NCI-H187 (cell line): ENCODE data around the gene BTLA.
"Not testable (repeated sequence)": the region's sequence is repeated elsewhere in the genome, so short reads cannot be mapped to it uniquely, and the experiment has no call there.

Experiments used
- DNase-seq, 2 experiments: peaks; one replicate each; lab custom pipeline; 2025; lab: John Stamatoyannopoulos, UW

BTLA gene

DNA sequence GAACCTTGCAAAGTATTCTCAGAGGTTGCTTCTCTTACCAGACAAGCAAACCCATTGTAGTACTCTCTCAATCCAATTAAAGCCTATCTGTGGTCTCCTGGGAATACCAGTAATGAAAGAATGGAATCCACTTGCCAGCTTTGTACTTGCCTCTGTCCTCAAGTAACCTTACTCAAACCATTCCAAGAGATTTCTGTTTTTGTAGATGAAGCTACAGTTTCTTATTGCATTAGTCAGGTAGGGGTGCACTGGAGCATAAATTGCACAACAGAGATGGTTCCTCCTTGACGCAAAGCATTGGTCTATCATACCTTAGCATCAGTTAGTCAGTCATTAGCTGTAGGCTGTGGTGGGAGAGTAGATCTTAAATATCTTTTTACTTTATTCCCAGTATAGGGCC lies 52.9 kb downstream of the BTLA start:
- DNase-seq = peak in 1 of 2 experiments; percentile 9

- DNase-seq = no peak
Observed at GRCh38 chr3:112445839-112446238, 53.4 kb downstream of the BTLA start.

DNA sequence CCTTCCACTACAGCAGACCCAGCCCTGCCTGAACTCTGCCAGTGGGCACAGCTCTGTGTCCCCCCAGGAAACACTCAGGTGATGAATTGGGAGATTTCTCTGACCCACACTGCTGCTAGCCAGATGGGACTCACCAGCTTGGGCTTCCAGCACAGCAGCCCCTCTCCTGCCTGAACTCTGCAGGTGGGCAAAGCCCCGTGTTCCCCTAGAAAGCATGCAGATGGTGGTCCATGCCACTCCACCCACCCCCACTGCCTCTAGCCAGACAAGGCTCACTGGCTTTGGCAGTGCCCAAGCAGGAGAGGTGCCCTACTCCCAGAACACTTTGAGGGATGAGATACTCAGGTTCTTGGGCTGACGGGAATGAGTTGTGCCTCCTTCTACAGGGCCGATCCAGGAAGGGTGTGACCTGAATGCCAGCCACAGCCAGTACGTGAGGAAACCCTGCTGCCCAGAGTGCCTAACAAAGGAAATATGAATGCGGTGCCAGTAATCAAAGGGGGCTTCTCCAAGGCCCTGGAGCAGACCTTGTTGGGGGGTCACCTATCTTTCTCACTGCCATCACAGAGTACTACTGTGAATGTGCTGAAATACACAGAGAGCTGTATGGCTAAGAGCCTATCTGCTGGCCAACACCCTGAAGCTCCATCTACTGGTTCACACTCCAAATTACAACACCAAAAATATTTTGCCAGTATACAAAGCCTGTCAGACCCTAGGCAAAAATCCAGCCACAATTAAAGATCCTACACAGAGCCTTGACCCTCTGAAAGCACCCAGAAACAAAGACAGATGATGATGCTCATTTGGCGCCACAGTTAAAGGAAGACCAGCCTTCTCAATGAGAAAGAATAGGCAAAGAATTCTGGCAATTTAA lies 61.9 kb downstream of the BTLA start:
- no peak for DNase-seq

GRCh38 chr3:112429960-112430359 lies 69.3 kb downstream of the BTLA start:
- no peak for DNase-seq

GRCh38 chr3:112427123-112427522 lies 72.1 kb downstream of the BTLA start:
- no peak for DNase-seq

- DNase-seq = no peak
Observed at GRCh38 chr3:112425858-112426750, 73.2 kb downstream of the BTLA start.

GRCh38 chr3:112425382-112425781 lies 73.9 kb downstream of the BTLA start:
- DNase-seq = no peak

GRCh38 chr3:112424394-112424793 lies 74.9 kb downstream of the BTLA start:
- no peak for DNase-seq

GRCh38 chr3:112422921-112423320 lies 76.4 kb downstream of the BTLA start:
- not testable (repeated sequence) for DNase-seq

DNA sequence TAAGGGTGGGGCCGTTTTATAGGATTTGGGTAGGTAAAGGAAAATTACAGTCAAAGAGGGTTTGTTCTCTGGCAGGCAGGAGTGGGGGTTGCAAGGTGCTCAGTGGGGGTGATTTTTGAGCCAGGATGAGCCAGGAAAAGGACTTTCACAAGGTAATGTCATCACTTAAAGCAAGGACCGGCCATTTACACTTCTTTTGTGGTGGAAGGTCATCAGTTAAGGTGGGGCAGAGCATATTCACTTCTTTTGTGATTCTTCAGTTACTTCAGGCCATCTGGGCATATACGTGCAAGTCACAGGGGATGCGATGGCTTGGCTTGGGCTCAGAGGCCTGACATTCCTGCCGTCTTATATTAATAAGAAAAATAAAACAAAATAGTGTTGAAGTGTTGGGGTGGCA lies 80.7 kb downstream of the BTLA start:
- not testable (repeated sequence) for DNase-seq

GRCh38 chr3:112417696-112418318 lies 81.5 kb downstream of the BTLA start:
- DNase-seq = no peak

DNA sequence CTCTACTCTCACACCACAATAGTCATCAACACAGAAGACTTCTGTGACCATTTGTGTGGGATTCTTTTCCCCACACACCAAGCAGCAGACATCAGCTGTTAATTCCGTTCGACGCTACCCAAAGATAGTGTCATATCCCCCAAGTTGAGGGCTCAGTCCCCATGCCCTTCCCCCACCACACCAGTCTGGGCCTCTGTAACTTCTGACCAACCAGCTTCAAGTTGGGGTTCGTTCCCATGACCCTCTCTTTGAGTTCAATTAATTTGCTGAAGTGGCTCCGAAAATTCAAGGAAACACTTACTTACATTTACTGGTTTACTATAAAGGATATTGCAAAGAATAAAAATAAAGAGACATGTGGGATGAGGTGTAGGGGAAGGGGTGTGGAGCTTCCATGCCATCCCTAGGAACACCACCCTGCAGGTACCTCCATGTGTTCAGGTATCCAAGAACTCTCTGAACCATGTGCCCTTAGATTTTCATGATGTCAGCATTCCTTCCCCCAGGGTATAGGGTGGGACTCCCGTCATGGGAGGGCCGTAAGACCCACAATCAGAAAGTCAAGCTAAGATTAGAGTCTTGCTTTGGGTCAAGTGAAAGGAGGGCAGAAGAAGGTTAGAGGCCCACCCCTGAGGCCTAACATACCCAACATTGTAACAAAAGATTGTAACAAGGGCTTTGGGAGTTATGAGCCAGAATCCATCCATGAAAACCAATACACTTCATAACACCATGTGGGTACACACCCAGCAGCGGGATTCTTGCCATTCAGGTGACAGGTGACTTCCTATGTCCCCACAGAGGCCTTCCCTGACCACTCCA lies 82.7 kb downstream of the BTLA start:
- DNase-seq = no peak

GRCh38 chr3:112415390-112415789 lies 83.9 kb downstream of the BTLA start:
- DNase-seq = no peak
